Activated naive CD8-positive, alpha-beta T cell treated with anti-CD3 and anti-CD28 coated beads, Interleukin-2, amount 10 ng/mL, durations not matched to agents 7 days and 5 days (primary cell): ENCODE measurements around the gene WDR20. TPM values are rescaled to one million over a fixed set of nuclear protein-coding genes. Genes with fewer than 3 reads are reported as not detected.

Experiments used
- ATAC-seq: fragments of 150-1000 bp; cut with Tn5 transposase; one replicate; pipeline ENCODE4 v1.10.0; 2021; ENCODE audit warnings: low read depth, moderate library complexity
- POLR2A ChIA-PET: fragments of 350-600 bp; sonication (Branson Sonifier 250); formaldehyde crosslinking; loops from one replicate; lab custom pipeline; 2021; ENCODE audit warnings: antibody characterized with exemption; lab: Charles Lee
- DNase-seq: peaks from one replicate; pipeline ENCODE4 v3.0.0; 2021
- H3K27ac Mint-ChIP-seq: one replicate; pipeline ENCODE4 v1.8.0; 2022; ENCODE audit warnings: mild to moderate bottlenecking, mixed read lengths
- H3K27me3 Mint-ChIP-seq: one replicate; pipeline ENCODE4 v1.8.0; 2022; ENCODE audit warnings: mild to moderate bottlenecking, moderate library complexity, mixed read lengths
- H3K36me3 Mint-ChIP-seq: one replicate; pipeline ENCODE4 v1.8.0; 2021; ENCODE audit warnings: mild to moderate bottlenecking, mixed read lengths
- H3K4me1 Mint-ChIP-seq: one replicate; pipeline ENCODE4 v1.8.0; 2021; ENCODE audit warnings: mixed read lengths
- H3K4me3 Mint-ChIP-seq: one replicate; pipeline ENCODE4 v1.8.0; 2022; ENCODE audit warnings: mild to moderate bottlenecking, moderate library complexity, mixed read lengths
- H3K9me3 Mint-ChIP-seq: one replicate; pipeline ENCODE4 v1.8.0; 2021; ENCODE audit warnings: mixed read lengths
- total RNA-seq, 2 experiments: library from RNA; stranded (reverse); gene quantifications; one replicate each; pipeline ENCODE4 v1.2.3, GENCODE V29; 2021

WDR20 gene
- total RNA-seq, 2 experiments from 2014 or later, result 38.6 to 38.8 TPM

DNA sequence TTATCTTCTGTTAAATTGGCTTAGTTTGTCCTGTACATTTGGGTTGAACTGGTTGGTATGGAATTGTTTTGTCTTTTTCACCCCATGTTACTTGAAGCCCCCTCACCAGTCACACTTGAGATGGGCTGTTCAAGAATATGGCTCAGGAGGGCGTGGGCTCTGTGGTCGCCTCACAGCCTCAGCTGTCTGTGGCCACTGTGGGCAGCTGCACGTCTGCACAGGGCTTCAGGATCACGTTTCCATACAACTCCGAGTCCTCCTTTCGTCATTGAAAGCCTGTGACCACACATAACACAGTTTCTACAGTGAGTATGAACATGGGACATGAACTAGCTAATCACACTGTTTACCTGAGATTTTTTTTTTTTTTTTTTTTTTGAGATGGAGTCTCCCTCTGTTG lies 84.0 kb downstream of the WDR20 start:
- no peaks in the 10 kb centered on the region for H3K9me3 Mint-ChIP-seq
- H3K4me1 Mint-ChIP-seq, result no peaks in the 10 kb centered on the region
- no peak overlapping the region for H3K27ac Mint-ChIP-seq
- DNase-seq (no peak), ATAC-seq (no peak)
- no peaks in the 10 kb centered on the region for H3K36me3 Mint-ChIP-seq
- POLR2A ChIA-PET, result no interaction called here
- no peak overlapping the region for H3K4me3 Mint-ChIP-seq
- no peaks in the 10 kb centered on the region for H3K27me3 Mint-ChIP-seq

GRCh38 chr14:102225386-102225785 lies 85.7 kb downstream of the WDR20 start:
- H3K27ac Mint-ChIP-seq, result no peak overlapping the region
- H3K9me3 Mint-ChIP-seq, result no peaks in the 10 kb centered on the region
- H3K27me3 Mint-ChIP-seq, result no peaks in the 10 kb centered on the region
- DNase-seq (no peak), ATAC-seq (no peak)
- H3K4me1 Mint-ChIP-seq, result no peaks in the 10 kb centered on the region
- POLR2A ChIA-PET, result no interaction called here
- H3K4me3 Mint-ChIP-seq, result no peak overlapping the region
- H3K36me3 Mint-ChIP-seq, result no peaks in the 10 kb centered on the region

- Mint-ChIP-seq H3K9me3 (no peaks in the 10 kb centered on the region), H3K4me1 (no peaks in the 10 kb centered on the region), H3K27me3 (no peaks in the 10 kb centered on the region), H3K4me3 (no peak overlapping the region), H3K27ac (no peak overlapping the region), H3K36me3 (no peaks in the 10 kb centered on the region)
- ATAC-seq (no peak), DNase-seq (no peak)
- POLR2A ChIA-PET, result no interaction called here
Measured at GRCh38 chr14:102225936-102226335, 86.2 kb downstream of the WDR20 start.

DNA sequence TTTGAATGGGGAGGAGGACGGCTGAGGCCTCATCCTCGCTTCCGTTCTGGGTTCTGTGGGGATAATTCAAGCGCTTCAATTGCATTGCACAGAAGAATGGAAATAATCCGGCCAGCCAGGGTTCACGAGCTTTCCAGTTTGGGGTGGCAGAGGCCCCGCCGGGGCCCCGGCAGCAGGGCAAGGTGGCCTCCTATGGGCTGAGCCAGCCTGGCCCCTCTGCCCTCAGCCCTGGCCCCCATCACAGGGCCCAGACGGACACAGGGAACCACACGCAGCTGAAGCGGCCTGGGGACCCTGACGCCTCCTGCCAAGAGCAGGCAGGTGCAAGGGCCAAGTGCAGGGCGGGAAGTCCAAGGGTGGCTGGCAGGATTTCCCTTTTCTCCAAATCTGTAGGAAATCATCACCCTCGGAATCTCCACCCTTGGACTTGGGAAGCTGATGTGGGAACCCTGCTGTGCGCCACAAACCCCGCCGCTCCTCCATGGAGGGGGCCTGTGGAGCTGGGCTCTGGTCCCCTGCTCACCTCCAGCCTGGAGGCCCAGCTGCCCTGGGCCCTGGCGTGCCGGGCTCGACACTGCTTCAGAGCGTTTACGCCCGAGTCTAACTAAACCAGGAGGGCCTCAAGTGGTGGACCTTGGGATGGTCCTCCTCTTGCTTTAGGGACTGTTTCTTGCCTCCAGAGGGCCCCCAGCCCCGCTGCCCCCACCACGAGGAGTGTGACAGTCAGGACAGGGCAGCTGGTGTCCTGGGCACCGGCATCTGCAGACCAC lies 86.8 kb downstream of the WDR20 start:
- no peaks in the 10 kb centered on the region for H3K27me3 Mint-ChIP-seq
- no peaks in the 10 kb centered on the region for H3K9me3 Mint-ChIP-seq
- no peaks in the 10 kb centered on the region for H3K4me1 Mint-ChIP-seq
- H3K36me3 Mint-ChIP-seq, result no peaks in the 10 kb centered on the region
- no peak for DNase-seq
- no peak overlapping the region for H3K4me3 Mint-ChIP-seq
- ATAC-seq, result no peak
- no peak overlapping the region for H3K27ac Mint-ChIP-seq
- POLR2A ChIA-PET, result no interaction called here

DNA sequence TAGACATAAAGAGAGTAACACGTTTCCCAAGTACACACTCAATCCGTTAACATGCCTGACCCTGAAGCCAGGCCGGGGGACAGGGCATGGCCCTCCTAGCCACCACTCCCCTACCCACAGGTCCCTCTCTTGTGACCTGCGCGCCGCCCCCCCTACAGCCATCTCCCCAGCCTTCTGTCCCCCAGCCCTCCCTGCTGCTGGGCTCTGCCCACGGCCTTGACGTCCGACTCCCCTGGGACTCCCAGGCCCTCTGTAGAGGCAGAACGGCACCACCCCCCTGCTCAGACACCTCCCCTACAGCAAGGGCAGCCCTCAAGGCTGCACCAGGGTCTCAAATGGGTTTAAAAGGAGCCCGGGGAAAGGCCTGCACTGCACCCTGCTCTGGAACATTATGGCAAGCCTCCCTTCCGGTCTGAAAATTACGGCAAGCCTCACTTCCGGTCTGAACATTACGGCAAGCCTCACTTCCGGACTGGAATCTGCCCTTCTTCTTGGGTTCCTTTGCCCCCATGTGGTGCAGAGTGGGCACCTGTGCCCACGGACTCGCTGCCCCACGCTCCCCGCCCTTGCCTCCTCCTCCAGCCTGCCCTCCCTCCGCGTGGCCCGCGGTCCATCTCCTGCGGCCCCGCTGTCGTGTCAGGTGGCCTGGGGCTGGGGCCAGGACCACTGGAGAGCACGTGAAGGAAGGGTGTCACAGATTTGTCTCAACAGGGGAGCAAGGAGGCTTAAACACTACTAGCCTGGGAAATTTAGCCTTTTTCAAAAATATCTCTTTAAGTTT lies 87.7 kb downstream of the WDR20 start:
- H3K36me3 Mint-ChIP-seq, result no peaks in the 10 kb centered on the region
- ATAC-seq, result no peak
- POLR2A ChIA-PET, result no interaction called here
- no peaks in the 10 kb centered on the region for H3K9me3 Mint-ChIP-seq
- no peaks in the 10 kb centered on the region for H3K27me3 Mint-ChIP-seq
- peak overlapping the region; percentile 13 for H3K27ac Mint-ChIP-seq
- H3K4me1 Mint-ChIP-seq, result no peaks in the 10 kb centered on the region
- no peak for DNase-seq
- no peak overlapping the region for H3K4me3 Mint-ChIP-seq

- ATAC-seq, result no peak
- Mint-ChIP-seq H3K4me1 (no peaks in the 10 kb centered on the region), H3K27me3 (no peaks in the 10 kb centered on the region), H3K9me3 (no peaks in the 10 kb centered on the region), H3K36me3 (no peaks in the 10 kb centered on the region), H3K27ac (no peak overlapping the region), H3K4me3 (no peak overlapping the region)
- no peak for DNase-seq
- POLR2A ChIA-PET, result interaction anchor here (0.7 kb wide), 1 partner anchor 48 kb away, joined by 3 read pairs; no protein-coding TSS in a partner anchor
Measured at GRCh38 chr14:102229071-102229738, 89.5 kb downstream of the WDR20 start.

- DNase-seq, result no peak
- H3K9me3 Mint-ChIP-seq, result no peaks in the 10 kb centered on the region
- H3K27ac Mint-ChIP-seq, result no peak overlapping the region
- no peaks in the 10 kb centered on the region for H3K36me3 Mint-ChIP-seq
- no peaks in the 10 kb centered on the region for H3K4me1 Mint-ChIP-seq
- H3K4me3 Mint-ChIP-seq, result no peak overlapping the region
- no peak for ATAC-seq
- no peaks in the 10 kb centered on the region for H3K27me3 Mint-ChIP-seq
- POLR2A ChIA-PET, result no interaction called here
Measured at GRCh38 chr14:102229739-102230092, 90.0 kb downstream of the WDR20 start.

DNA sequence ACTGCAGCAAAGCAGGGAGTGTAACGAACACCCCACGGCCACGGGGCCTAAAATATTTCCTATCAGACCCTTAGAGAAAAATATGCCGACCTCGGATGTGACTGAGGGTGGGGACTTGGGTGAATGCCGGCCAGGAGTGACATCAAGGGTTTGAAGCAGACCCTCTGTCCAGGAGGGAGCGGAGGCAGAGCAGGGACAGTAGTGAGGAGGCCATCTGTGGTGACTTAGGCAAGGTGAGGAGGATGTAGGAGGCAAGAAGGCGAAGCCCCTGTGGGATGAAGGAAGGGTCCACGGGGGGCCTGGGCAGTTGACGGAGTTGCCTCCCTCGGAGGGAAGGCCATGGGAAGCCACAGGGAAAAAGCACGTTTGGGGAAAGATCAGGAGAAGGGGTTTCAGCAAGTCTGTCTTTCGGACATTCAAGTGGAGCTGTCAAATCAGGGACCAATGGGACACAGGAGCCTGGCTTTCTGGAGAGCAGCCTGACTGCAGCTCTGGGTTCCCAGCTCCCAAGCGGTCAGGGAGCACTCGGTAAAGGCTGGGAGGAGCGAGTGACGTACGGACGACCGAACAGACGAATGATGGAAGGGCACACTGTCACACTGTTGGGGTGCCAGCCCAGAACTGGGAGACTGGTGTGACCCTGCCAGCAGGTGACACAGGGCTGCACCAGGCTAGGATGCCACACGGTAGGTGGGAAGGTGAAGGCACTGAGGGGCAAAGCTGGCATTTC lies 90.9 kb downstream of the WDR20 start:
- no peaks in the 10 kb centered on the region for H3K9me3 Mint-ChIP-seq
- H3K4me3 Mint-ChIP-seq, result no peak overlapping the region
- no peak for DNase-seq
- H3K4me1 Mint-ChIP-seq, result no peaks in the 10 kb centered on the region
- POLR2A ChIA-PET, result no interaction called here
- no peaks in the 10 kb centered on the region for H3K36me3 Mint-ChIP-seq
- no peak overlapping the region for H3K27ac Mint-ChIP-seq
- H3K27me3 Mint-ChIP-seq, result no peaks in the 10 kb centered on the region
- ATAC-seq, result no peak

- Mint-ChIP-seq H3K4me3 (no peak overlapping the region), H3K36me3 (no peaks in the 10 kb centered on the region), H3K4me1 (no peaks in the 10 kb centered on the region), H3K9me3 (no peaks in the 10 kb centered on the region), H3K27me3 (no peaks in the 10 kb centered on the region), H3K27ac (no peak overlapping the region)
- POLR2A ChIA-PET, result no interaction called here
- ATAC-seq (no peak), DNase-seq (no peak)
Measured at GRCh38 chr14:102231476-102232347, 92.0 kb downstream of the WDR20 start.

DNA sequence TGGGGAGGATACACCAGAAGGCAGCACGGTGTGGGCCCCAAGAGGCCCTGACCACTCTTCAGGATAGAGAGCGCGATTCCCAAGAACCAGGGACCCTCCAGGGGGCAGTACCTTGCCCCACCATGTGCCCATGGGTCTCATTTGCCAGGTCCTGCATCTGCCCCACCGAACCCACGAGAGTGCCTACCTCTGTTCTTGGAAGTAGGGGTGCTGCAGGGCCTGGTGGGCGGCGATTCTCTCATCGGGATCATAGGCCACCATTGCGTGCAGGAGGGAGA lies 92.6 kb downstream of the WDR20 start:
- no peak overlapping the region for H3K27ac Mint-ChIP-seq
- no peaks in the 10 kb centered on the region for H3K36me3 Mint-ChIP-seq
- H3K9me3 Mint-ChIP-seq, result no peaks in the 10 kb centered on the region
- no peak overlapping the region for H3K4me3 Mint-ChIP-seq
- H3K27me3 Mint-ChIP-seq, result no peaks in the 10 kb centered on the region
- no peak for DNase-seq
- POLR2A ChIA-PET, result no interaction called here
- ATAC-seq, result no peak
- H3K4me1 Mint-ChIP-seq, result no peaks in the 10 kb centered on the region

- Mint-ChIP-seq H3K36me3 (no peaks in the 10 kb centered on the region), H3K27me3 (no peaks in the 10 kb centered on the region), H3K27ac (no peak overlapping the region), H3K4me1 (no peaks in the 10 kb centered on the region), H3K9me3 (no peaks in the 10 kb centered on the region), H3K4me3 (no peak overlapping the region)
- POLR2A ChIA-PET, result interaction anchor here (0.6 kb wide), 1 partner anchor 122 kb away, joined by 4 read pairs; no protein-coding TSS in a partner anchor
- DNase-seq, result no peak
- ATAC-seq, result no peak
Measured at GRCh38 chr14:102233081-102233480, 93.4 kb downstream of the WDR20 start.

DNA sequence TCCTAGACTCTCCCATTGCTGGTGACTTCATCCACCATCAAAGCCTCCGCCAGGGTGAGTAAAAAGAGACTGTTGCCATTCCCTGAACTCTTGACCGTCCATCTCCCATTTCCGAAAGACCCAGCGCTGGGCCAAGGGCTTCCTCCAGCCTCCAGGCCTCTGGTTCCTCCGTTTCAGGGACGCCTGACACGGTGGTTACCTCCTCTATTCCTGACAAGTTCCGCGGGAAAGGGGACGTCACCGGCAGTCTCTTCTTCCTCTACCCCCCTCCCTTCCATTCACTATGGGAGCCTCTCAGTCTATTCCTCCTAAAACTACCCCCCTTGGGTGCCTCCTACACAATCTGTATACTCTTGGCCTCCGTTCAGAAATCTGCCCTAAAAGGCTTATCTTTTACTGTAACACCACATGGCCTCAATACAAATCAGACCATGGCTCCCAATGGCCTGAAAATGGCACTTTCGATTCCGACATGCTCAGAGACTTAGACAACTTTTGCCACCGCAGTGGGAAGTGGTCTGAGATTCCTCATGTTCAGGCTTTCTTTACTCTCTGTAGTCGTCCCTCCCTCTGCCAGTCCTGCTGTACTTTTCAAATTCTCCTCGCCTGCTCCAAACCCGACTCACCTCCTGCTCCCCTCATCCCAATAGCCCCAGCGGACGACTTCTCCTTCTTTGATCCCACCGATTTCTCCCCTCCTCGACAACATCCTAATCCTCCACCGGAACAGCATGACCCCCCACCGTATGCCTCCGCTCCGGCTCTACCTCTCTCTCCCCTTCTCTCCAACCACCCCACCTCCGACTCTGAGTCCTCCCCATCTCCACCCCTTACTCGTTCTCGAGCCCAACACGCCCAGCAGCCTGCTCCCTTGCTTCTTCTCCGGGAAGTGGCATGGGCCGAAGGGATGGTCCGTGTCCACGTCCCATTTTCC lies 94.9 kb downstream of the WDR20 start:
- Mint-ChIP-seq H3K4me3 (no peak overlapping the region), H3K4me1 (no peaks in the 10 kb centered on the region), H3K27ac (no peak overlapping the region), H3K9me3 (no peaks in the 10 kb centered on the region), H3K36me3 (no peaks in the 10 kb centered on the region), H3K27me3 (no peaks in the 10 kb centered on the region)
- no peak for DNase-seq
- ATAC-seq, result no peak
- POLR2A ChIA-PET, result no interaction called here
